IPS-18a (cell line): Measurements from ENCODE around the gene PLXNB3.

ENCODE experiments used
- H3K27ac ChIP-seq: one replicate; pipeline ENCODE4 v1.5.1; 2013; ENCODE audit warnings: low read length
- H3K27me3 ChIP-seq: one replicate; pipeline ENCODE4 v1.6.1; 2013; ENCODE audit warnings: mild to moderate bottlenecking, low read length; ENCODE audit not compliant: control insufficient read depth, insufficient read depth
- H3K36me3 ChIP-seq: one replicate; pipeline ENCODE4 v1.6.1; 2013; ENCODE audit warnings: low read depth, low read length; ENCODE audit not compliant: control insufficient read depth
- H3K4me1 ChIP-seq: one replicate; pipeline ENCODE4 v1.6.1; 2013; ENCODE audit warnings: low read depth, low read length; ENCODE audit not compliant: control insufficient read depth
- H3K4me3 ChIP-seq: one replicate; pipeline ENCODE4 v1.5.1; 2013; ENCODE audit warnings: low read length
- H3K9ac ChIP-seq: one replicate; pipeline ENCODE4 v1.6.1; 2013; ENCODE audit warnings: mild to moderate bottlenecking, low read length, moderate library complexity
- H3K9me3 ChIP-seq: one replicate; pipeline ENCODE4 v1.6.1; 2013; ENCODE audit warnings: low read depth, low read length; ENCODE audit not compliant: control insufficient read depth

Gene PLXNB3

DNA sequence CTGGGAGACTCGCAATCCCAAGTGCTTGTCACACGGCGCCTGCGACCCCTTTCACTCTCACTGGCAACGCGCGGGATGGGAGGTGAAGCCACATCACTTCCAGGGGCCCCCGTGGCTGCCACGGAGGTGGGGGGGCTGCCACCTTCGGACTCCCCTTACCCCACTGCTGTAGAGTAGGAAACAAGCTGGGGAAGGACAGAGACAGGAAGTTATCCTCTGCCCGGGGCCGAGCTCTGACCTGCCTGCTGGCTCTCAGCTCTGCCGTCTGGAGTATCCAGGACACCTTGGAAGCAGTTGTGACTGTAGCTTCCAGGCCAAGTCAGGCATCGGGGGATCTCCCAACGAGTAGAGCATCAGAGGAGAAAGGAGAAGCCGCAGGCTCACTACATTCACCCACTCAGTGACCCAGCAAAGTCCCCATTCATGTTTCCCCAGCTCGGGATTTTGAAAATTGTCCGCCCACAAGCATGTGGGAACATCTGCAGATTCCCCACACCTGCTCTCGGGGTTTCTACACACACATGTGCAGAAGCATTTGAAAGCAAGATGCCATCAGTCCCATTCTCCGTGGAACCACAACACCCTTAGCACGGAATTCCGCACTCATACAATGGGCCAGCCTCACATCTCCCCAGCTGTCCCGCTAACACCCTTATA, 55.5 kb downstream of the PLXNB3 start:
- H3K27ac ChIP-seq = no peak overlapping the region
- no peaks in the 10 kb centered on the region for H3K27me3 ChIP-seq
- peak overlapping the region; percentile 53 for H3K4me3 ChIP-seq
- peaks cover 8% of the 10 kb centered on the region for H3K9me3 ChIP-seq
- peak overlapping the region; percentile 43 for H3K9ac ChIP-seq
- H3K36me3 ChIP-seq = no peaks in the 10 kb centered on the region
- peaks cover 3% of the 10 kb centered on the region for H3K4me1 ChIP-seq

DNA sequence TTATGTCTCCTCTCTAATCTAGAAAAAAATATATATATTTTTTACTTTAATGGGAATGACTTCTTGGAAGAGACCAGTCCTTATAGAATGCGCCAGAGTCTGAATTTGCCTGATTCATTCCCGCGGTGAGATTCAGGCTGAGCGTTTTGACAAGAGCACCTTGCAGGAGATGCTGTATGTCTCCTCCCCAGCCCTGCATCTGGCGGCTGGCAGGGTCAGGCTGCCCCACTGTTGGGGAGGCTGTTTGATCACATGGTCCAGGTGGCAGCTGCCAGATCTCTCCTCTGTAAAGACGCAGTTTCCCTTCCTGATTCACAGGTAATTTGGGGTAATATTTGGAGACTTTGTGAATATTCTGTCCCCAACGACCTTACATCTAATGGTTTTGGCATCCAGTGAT, 56.6 kb downstream of the PLXNB3 start:
- no peaks in the 10 kb centered on the region for H3K36me3 ChIP-seq
- no peak overlapping the region for H3K4me3 ChIP-seq
- no peak overlapping the region for H3K27ac ChIP-seq
- peaks cover 3% of the 10 kb centered on the region for H3K4me1 ChIP-seq
- H3K27me3 ChIP-seq = no peaks in the 10 kb centered on the region
- no peak overlapping the region for H3K9ac ChIP-seq
- H3K9me3 ChIP-seq = peaks cover 8% of the 10 kb centered on the region

DNA sequence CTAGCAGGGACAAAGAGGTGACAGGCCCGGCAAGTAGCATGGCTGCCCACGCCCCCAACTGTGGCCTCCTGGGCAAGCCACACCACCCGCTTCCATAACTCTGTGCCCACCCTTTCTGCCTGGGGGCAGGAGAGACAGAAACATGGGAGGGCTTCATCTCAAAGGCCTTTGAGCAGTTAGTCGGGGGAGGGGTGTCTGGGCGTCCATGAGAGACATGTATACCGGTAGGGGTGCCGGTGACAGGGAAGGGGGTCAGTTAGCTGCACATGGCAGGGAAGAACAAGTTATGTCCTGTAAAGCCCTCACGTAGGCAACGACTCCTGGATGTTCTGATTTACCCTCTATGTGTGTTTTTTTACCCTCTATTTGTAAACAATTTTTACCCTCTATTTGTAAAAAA, 57.0 kb downstream of the PLXNB3 start:
- Histone ChIP-seq H3K9ac (no peak overlapping the region), H3K4me1 (peaks cover 3% of the 10 kb centered on the region), H3K36me3 (no peaks in the 10 kb centered on the region), H3K27me3 (no peaks in the 10 kb centered on the region), H3K27ac (no peak overlapping the region), H3K9me3 (peaks cover 8% of the 10 kb centered on the region), H3K4me3 (no peak overlapping the region)

DNA sequence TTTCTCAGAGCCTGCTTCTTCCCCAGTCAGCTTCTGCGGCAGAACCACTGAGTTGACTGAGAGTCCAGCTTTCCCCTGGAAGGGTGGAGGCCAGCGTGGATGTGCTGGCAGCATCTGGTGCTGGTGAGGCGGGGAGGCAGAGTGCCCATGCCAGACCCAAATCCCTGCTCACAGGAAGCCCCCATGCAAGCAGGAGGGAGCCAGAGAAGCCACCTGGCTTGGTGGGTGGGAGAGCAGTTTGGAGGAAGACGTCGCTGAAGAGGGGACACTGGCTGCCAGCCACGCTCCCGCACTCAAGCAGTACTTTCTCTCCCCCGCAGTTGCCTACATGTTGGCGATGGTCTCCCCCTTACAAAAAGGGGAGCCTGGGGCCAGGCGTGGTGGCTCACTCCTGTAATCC, 60.3 kb downstream of the PLXNB3 start:
- Histone ChIP-seq H3K9me3 (peaks cover 4% of the 10 kb centered on the region), H3K4me3 (no peak overlapping the region), H3K27ac (no peak overlapping the region), H3K9ac (no peak overlapping the region), H3K4me1 (peaks cover 3% of the 10 kb centered on the region), H3K36me3 (no peaks in the 10 kb centered on the region), H3K27me3 (no peaks in the 10 kb centered on the region)

DNA sequence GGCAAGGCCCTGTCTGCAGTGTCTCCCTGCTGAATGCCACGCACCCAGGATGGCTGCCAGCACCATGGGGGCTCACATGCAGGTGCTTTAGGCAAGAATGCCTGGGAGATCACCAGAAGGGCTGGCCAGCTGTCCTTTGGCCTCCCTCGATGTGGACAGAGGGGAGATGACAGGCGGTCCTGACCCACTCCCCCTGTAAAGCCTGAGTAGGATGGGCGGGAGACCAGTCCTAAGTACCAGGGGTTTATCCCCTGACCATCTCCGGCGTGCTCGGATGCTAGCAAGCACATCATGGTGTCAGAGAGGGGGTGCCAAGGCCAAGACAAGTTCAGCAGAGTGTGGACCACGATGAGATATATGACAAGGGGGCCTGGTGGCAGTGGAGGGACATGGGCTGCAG, 61.0 kb downstream of the PLXNB3 start:
- Histone ChIP-seq H3K36me3 (no peaks in the 10 kb centered on the region), H3K4me3 (no peak overlapping the region), H3K9me3 (peaks cover 4% of the 10 kb centered on the region), H3K27ac (no peak overlapping the region), H3K9ac (no peak overlapping the region), H3K4me1 (no peaks in the 10 kb centered on the region), H3K27me3 (no peaks in the 10 kb centered on the region)
